PC-9 (cell line): ENCODE results near the gene TNFSF18. TPM values are rescaled to one million over a fixed set of nuclear protein-coding genes. Genes with fewer than 3 reads are reported as not detected.

Experiments used
- Bru-seq: library from RNA; stranded (reverse); fragments of 400-500 nt; gene quantifications from one replicate; lab custom pipeline; 2021; lab: Mats Ljungman, UMichigan
- BruChase-seq, 2 experiments: library from RNA; stranded (reverse); fragments of 400-500 nt; gene quantifications; one replicate each; lab custom pipeline; 2021; lab: Mats Ljungman, UMichigan
- BruUV-seq: library from RNA; stranded (reverse); fragments of 400-500 nt; replicated peaks from 2 replicates; lab custom pipeline; 2021; lab: Mats Ljungman, UMichigan
- CTCF ChIA-PET: fragments of 300-600 bp; sonication (Branson Sonifier 250); formaldehyde crosslinking; loops from one replicate; lab custom pipeline; 2022; ENCODE audit warnings: antibody characterized with exemption; lab: Charles Lee
- POLR2A ChIA-PET: fragments of 300-600 bp; sonication (Branson Sonifier 250); formaldehyde crosslinking; loops from one replicate; lab custom pipeline; 2022; ENCODE audit warnings: antibody characterized with exemption; ENCODE audit not compliant: unreplicated experiment; lab: Charles Lee
- DNase-seq, 2 experiments: peaks; one replicate each; pipeline versions ENCODE4 v3.0.0 to v3.0.0-alpha.2; 2015 to 2022; ENCODE audit warnings: mixed read lengths in 1 of 2
- H2AFZ ChIP-seq: fragments of 200-600 bp; sonication (generic); 2 replicates; pipeline ENCODE4 v1.8.1; 2017; ENCODE audit warnings: antibody characterized with exemption
- H3F3A ChIP-seq: fragments of 200-600 bp; sonication (generic); 2 replicates; pipeline ENCODE4 v1.8.1; 2017; ENCODE audit warnings: antibody characterized with exemption, mild to moderate bottlenecking, low read depth; ENCODE audit not compliant: insufficient read depth
- H3K27ac ChIP-seq: fragments of 200-600 bp; sonication (generic); 2 replicates; pipeline ENCODE4 v1.6.1; 2016; ENCODE audit warnings: mixed run types
- H3K27me3 ChIP-seq: fragments of 200-600 bp; sonication (generic); 2 replicates; pipeline ENCODE4 v1.6.1; 2016; ENCODE audit warnings: low read depth, mixed run types; ENCODE audit not compliant: insufficient read depth
- H3K36me3 ChIP-seq: fragments of 200-600 bp; sonication (generic); 2 replicates; pipeline ENCODE4 v1.6.1; 2016; ENCODE audit warnings: low read depth, mixed run types
- H3K4me1 ChIP-seq: fragments of 200-600 bp; sonication (generic); replicated peaks from 2 replicates; pipeline ENCODE4 v1.6.1; 2016; ENCODE audit warnings: mixed run types; ENCODE audit not compliant: insufficient read depth
- H3K4me2 ChIP-seq: fragments of 200-600 bp; sonication (generic); 2 replicates; pipeline ENCODE4 v1.6.1; 2017; ENCODE audit warnings: mixed run types
- H3K4me3 ChIP-seq: fragments of 200-600 bp; sonication (generic); 2 replicates; pipeline ENCODE4 v1.6.1; 2016; ENCODE audit warnings: mixed run types
- H3K79me2 ChIP-seq: fragments of 200-600 bp; sonication (generic); 2 replicates; pipeline ENCODE4 v1.6.1; 2017; ENCODE audit warnings: low read depth, mixed run types
- H3K9me2 ChIP-seq: fragments of 200-600 bp; sonication (generic); 2 replicates; pipeline ENCODE4 v1.8.1; 2017; ENCODE audit warnings: mild to moderate bottlenecking; ENCODE audit not compliant: insufficient read depth
- H3K9me3 ChIP-seq: fragments of 200-600 bp; sonication (generic); 2 replicates; pipeline ENCODE4 v1.8.1; 2016; ENCODE audit warnings: low read depth; ENCODE audit not compliant: insufficient read depth
- H4K20me1 ChIP-seq: fragments of 200-600 bp; sonication (generic); 2 replicates; pipeline ENCODE4 v1.8.1; 2017; ENCODE audit not compliant: insufficient read depth
- EZH2 ChIP-seq: fragments of 200-600 bp; sonication (generic); IDR thresholded peaks from 2 replicates; pipeline ENCODE4 v1.8.0; 2017; ENCODE audit warnings: antibody characterized with exemption, low read depth
- intact Hi-C: fragments of 100-400 bp; cut with micrococcal nuclease; formaldehyde crosslinking; loops from one replicate; pipeline ENCODE4 v1.10.0; 2022; ENCODE audit not compliant: unreplicated experiment
- long read RNA-seq: library from polyadenylated mRNA; stranded (forward); transcript quantifications from one replicate; pipeline ENCODE4 v2.0.0, GENCODE V29; 2022
- total RNA-seq: library from RNA; stranded (reverse); gene quantifications from 2 replicates; pipeline ENCODE4 v1.2.3, GENCODE V29; 2021
- TF ChIP-seq, protein P1 (sequence below): fragments of 200-600 bp; sonication (generic); conservative IDR thresholded peaks from 2 replicates; pipeline ENCODE4 v1.6.1; 2017; ENCODE audit warnings: mixed run types, antibody characterized with exemption, mild to moderate bottlenecking, moderate library complexity

TNFSF18 gene, protein sequence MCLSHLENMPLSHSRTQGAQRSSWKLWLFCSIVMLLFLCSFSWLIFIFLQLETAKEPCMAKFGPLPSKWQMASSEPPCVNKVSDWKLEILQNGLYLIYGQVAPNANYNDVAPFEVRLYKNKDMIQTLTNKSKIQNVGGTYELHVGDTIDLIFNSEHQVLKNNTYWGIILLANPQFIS
- 0.81 TPM in 1 of 2 replicates, not detected in the other for total RNA-seq
- percentile 40 among the genes with signal in this experiment for Bru-seq, nascent RNA
- percentile 34 among the genes with signal in this experiment for BruChase-seq, experiment 1, labeled RNA remaining after a 2-hour chase
- BruChase-seq, experiment 2, labeled RNA remaining after a 6-hour chase = percentile 34 among the genes with signal in this experiment
- long read RNA-seq, partial matches to known transcripts = 0 of 3 reads
- long read RNA-seq, other reads (novel, unspliced or antisense) = 1 of 3 reads

DNA sequence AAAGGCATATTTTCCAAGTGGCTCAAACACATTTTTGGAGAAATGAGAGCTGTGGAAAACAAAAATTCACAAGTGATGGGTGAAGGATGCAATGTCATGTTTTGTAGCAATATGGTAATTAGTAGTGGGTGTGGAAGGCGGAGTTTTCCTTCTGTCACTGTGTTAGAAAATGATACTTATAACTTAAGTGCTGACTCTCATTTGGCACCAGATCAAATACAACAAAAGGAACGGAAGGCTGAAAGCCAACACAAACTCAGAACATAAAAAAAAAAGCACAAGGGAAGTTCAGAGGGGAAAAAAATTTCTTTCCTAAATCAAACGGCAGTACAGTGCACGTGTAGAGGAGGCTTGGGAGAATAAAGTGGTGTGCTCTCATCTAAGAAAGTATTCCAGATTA is at the start of gene TNFSF18:
TNFSF18 (minus strand) TSS at position 77 of the 400 bp plus-strand sequence; CDS start at position 32, 45 bp downstream.
- ChIA-PET CTCF (no interaction called here), POLR2A (no interaction called here)
- Histone ChIP-seq H3K27ac (peak within 1 kb of the TSS; percentile 87; the same call in 1 of the 2 replicates), H3K9me2 (no peaks in the 10 kb centered on the region), H3K4me1 (peaks cover 36% of the 10 kb centered on the region), H3K79me2 (no peaks in the 10 kb centered on the region), H3K4me2 (0 out of 2 replicates have a peak within 1 kb of the TSS, but pooled peaks have one; percentile 53), H2AFZ (no peak within 1 kb of the TSS), H4K20me1 (no peaks in the 10 kb centered on the region), H3K4me3 (no peak within 1 kb of the TSS), H3K9me3 (peaks cover 1% of the 10 kb centered on the region), H3F3A (peaks cover 20% of the 10 kb centered on the region), H3K36me3 (no peaks in the 10 kb centered on the region), H3K27me3 (no peaks in the 10 kb centered on the region)
- no peak for DNase-seq
- BruUV-seq = no TSS peak
- intact Hi-C loops = loop anchor here (10.0 kb wide), 2 partner anchors 374 to 1104 kb away; partner anchors contain the start of gene RABGAP1L
- TF ChIP-seq EZH2 = no peak
- TF ChIP-seq, protein P1, sequence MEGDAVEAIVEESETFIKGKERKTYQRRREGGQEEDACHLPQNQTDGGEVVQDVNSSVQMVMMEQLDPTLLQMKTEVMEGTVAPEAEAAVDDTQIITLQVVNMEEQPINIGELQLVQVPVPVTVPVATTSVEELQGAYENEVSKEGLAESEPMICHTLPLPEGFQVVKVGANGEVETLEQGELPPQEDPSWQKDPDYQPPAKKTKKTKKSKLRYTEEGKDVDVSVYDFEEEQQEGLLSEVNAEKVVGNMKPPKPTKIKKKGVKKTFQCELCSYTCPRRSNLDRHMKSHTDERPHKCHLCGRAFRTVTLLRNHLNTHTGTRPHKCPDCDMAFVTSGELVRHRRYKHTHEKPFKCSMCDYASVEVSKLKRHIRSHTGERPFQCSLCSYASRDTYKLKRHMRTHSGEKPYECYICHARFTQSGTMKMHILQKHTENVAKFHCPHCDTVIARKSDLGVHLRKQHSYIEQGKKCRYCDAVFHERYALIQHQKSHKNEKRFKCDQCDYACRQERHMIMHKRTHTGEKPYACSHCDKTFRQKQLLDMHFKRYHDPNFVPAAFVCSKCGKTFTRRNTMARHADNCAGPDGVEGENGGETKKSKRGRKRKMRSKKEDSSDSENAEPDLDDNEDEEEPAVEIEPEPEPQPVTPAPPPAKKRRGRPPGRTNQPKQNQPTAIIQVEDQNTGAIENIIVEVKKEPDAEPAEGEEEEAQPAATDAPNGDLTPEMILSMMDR = no peak

DNA sequence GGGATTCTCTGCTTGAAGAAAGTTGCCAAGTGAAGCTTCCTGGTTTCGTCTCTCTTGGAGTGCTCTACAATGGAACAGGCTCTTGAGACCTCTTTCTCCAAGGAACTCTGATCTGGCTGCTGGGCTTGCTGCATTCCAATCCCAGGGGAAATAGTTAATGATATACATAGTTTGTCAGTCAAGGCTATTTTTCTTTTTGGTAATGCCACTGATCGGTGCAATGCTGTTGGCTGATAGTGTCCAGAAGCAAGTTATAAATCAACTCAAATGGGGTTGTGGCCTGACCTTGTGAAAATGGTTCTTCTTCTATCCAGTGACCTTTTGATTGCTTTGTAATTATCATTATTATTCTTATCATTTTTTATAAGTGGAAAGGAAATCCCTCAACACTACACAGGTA is 48.4 kb upstream of the TNFSF18 start:
- intact Hi-C loops = no loop called here
- H3K27ac ChIP-seq = no peak overlapping the region
- no peak overlapping the region for H2AFZ ChIP-seq
- H4K20me1 ChIP-seq = no peaks in the 10 kb centered on the region
- H3K4me2 ChIP-seq = no peak overlapping the region
- no peaks in the 10 kb centered on the region for H3K9me2 ChIP-seq
- CTCF ChIA-PET = no interaction called here
- H3K4me1 ChIP-seq = no peaks in the 10 kb centered on the region
- DNase-seq = no peak
- H3K36me3 ChIP-seq = no peaks in the 10 kb centered on the region
- H3K9me3 ChIP-seq = peaks cover 11% of the 10 kb centered on the region; the same call in 1 of the 2 replicates
- no peaks in the 10 kb centered on the region for H3K27me3 ChIP-seq
- no TSS peak for BruUV-seq
- H3K79me2 ChIP-seq = no peaks in the 10 kb centered on the region
- no peak for TF ChIP-seq EZH2
- TF ChIP-seq, protein P1 = no peak
- no peaks in the 10 kb centered on the region for H3F3A ChIP-seq
- no peak overlapping the region for H3K4me3 ChIP-seq
- POLR2A ChIA-PET = no interaction called here

DNA sequence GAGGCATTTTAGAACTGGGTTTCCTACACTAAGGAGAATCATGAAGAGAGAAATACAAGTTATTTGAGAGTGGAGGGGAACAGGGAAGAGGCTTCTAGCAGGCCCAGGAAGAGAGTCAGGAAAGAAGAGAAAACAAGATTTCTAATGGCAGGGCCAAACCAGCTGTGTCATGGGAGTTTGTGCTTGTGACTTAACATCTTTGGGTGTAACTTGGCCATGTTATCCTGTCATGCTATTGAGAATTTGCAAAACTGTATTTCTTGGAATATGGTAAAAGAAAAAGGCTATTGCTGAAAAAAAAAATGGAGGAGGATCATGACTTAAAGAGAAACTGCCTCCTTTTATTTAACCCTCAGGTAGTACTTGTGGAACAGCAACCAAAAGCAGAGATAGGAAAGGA is 47.4 kb upstream of the TNFSF18 start:
- Histone ChIP-seq H3K9me3 (peaks cover 8% of the 10 kb centered on the region; the same call in 1 of the 2 replicates), H3K4me3 (no peak overlapping the region), H3K36me3 (no peaks in the 10 kb centered on the region), H3K79me2 (no peaks in the 10 kb centered on the region), H3K27ac (no peak overlapping the region), H4K20me1 (no peaks in the 10 kb centered on the region), H3K4me2 (no peak overlapping the region), H3F3A (no peaks in the 10 kb centered on the region), H3K27me3 (no peaks in the 10 kb centered on the region), H2AFZ (no peak overlapping the region), H3K4me1 (no peaks in the 10 kb centered on the region), H3K9me2 (no peaks in the 10 kb centered on the region)
- DNase-seq = no peak
- POLR2A ChIA-PET = no interaction called here
- intact Hi-C loops = no loop called here
- CTCF ChIA-PET = no interaction called here
- no peak for TF ChIP-seq EZH2
- TF ChIP-seq, protein P1 = no peak
- no TSS peak for BruUV-seq
